Stimulated activated CD4-positive, alpha-beta T cell treated with anti-CD3 and anti-CD28 coated beads, TNF-alpha, amount 100 ng/mL, for 48 hours (primary cell): Measurements from ENCODE around the gene MZT2B.
"Not testable (repeated sequence)": the region's sequence is repeated elsewhere in the genome, so short reads cannot be mapped to it uniquely, and the experiment has no call there.

Experiments
- DNase-seq, 3 donors: peaks; one replicate each; pipeline ENCODE4 v3.0.0-alpha.2; 2020; ENCODE audit warnings: low read depth in 3 of 3

The MZT2B gene

DNA sequence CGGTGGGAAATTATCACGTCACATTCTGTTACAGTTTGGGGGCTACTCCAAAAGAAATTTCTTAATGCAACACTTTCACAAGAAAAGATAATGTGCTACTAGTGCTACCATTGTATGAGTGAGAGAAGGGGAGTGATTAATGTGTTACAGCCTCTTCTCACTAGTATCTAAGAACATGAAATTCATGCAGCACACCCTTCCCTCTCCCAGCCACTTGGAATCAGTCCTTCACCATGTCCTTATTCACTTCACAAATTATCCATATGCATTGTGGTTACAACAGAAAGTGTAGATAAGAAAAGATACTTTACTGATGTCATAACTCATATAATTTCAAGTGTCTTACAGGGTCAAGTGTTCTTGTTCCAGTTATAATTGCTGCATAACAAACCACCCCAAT lies 37.1 kb downstream of the MZT2B start:
- not testable (repeated sequence) for DNase-seq

DNA sequence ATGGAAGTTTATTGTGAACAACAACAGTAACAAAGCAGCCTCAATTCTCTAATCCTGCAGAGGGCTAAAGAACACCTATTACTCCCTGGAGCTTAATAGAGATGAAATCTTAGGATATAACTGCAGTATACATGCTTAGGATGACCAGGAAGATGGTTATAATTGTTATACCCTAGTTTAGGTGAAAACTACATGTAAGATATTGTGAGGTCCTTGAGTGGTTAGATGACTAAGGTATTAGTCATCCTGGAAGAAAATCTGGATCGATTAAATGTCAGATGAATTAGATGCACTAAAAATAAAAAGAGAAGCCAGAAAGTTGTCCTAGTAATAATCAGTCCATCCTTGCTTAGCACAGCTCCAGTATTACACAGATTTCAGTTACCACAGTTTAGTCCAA lies 38.4 kb downstream of the MZT2B start:
- not testable (repeated sequence) for DNase-seq

DNA sequence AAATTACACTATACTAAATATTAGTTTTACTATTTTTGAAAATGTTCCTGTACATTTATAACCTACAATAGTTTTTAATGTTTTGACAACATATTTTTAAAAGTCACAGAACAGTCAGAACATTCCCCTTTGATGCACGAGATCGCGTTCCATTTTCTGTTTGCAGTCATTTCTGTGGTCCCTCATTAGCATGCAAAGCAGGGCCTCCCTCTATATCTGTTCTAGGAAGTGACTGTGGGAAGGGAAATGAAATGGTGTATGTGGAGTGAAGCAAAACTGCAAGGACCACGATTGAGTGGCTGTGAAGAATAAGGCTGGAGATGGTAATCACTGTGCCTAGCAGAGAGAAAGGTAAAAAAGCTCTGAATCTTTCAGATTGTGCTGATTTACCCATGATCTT lies 40.5 kb downstream of the MZT2B start:
- not testable (repeated sequence) for DNase-seq

DNA sequence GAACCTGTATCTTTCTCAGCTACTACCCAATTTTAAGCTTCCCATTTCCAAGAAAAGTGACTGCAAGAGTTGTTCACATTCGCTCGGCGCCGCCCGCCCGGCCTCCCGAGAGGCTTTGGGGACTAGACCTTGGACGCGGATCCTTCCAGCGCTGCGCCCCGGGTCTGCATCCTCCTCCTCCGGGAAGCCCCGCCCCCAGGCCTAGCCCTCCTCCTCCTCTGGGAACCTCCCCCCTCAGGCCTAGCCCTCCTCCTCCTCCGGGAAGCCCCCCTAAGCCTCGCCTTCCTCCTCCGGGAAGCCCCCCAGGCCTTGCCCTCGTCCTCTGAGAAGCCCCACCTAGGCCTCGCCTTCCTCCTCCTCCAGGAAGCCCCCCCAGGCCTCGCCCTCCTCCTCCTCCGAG lies 45.9 kb downstream of the MZT2B start:
- DNase-seq = not testable (repeated sequence)

DNA sequence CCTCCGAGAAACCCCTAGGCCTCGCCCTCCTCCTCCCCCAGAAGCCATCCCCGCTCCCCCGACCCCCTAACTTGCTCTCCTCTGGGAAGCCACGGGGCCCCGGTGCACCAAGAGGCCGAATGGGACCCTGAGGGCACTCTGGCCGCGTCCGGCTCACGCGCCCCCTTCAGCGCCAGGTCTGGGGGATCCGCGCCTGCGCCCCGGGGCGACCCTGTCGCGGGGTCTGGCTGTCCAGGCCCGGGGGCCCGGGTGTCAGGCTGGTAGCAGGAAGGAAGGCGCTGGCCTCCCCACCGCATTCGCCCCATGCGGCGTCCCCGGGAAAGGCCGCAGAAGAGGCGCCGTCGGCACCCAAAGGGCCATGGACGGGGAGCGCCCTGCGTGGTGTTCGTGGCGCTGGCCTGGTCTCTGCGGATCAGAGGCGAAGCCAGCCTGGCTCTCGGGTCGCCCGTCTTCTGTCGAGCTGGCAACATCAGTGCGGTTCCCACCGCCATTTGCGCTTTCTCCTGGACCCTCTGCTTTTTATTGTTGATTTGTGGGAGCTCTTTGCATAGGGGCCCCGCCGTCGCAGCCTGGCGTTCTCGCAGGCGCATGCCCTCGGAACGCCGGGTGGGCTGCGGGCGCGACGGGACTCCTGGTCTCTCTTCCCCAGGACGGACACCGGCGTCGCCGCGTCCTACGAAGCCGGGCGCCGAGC lies 46.6 kb downstream of the MZT2B start:
- DNase-seq = not testable (repeated sequence)

DNA sequence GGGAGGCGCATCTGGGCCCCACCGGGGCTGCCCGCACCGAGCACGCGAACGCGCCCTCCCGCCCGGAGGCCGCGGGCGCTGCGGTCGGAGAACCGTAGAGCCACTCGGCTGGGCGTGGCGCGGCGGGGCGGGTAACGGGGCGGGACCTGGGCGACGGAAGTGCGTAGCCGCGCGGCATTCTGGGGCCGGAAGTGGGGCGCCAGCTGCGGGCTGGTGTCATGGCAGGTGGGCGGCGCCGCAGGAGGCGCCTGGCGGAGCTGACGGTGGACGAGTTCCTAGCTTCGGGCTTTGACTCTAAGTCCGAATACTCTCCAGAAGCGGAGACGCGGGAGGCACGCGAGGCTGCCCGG lies 47.1 kb downstream of the MZT2B start:
- DNase-seq = peak in 1 of 3 donors; percentile 17

DNA sequence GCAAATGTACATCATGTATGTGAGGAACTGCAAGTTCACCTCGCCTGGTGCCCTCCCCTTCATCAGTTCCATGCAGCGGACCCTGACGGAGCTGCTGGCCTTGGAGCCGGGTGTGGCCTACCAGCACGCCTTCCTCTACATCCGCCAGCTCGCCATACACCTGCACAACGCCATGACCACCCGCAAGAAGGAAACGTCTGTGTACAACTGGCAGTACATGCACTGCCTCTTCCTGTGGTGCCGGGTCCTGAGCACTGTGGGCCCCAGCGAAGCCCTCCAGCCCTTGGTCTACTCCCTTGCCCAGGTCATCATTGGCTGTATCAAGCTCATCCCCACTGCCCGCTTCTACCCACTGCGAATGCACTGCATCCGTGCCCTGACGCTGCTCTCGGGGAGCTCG lies 48.3 kb downstream of the MZT2B start:
- not testable (repeated sequence) for DNase-seq

DNA sequence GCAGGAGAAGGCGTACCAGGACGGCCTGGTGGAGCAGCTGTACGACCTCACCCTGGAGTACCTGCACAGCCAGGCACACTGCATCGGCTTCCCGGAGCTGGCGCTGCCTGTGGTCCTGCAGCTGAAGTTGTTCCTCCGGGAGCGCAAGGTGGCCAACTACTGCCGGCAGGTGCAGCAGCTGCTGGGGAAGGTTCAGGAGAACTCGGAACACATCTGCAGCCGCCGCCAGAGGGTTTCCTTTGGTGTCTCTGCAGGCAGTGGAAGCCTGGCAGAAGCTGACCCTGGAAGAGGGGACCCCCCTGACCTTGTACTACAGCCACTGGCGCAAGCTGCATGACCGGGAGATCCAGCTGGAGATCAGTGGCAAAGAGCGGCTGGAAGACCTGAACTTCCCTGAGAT lies 48.8 kb downstream of the MZT2B start:
- DNase-seq = not testable (repeated sequence)

DNA sequence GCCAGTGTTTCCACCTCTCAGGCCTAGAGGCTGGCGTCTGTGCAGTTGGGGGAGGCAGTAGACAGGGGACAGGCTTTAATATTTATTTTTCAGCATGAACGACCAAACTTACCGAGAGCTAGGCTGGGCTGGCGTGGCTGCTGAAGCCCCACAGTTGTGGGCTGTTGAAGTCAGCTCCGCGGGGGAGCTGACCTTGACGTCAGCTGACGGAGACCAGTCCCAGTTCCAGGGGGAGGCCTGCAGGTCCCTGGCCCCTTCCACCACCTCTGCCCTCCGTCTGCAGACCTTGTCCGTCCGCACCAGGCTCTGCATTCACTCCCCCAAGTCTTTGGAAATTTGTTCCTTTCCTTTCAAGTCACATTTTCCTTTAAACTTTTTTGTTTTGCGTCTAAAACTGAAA lies 49.6 kb downstream of the MZT2B start:
- no peak for DNase-seq

DNA sequence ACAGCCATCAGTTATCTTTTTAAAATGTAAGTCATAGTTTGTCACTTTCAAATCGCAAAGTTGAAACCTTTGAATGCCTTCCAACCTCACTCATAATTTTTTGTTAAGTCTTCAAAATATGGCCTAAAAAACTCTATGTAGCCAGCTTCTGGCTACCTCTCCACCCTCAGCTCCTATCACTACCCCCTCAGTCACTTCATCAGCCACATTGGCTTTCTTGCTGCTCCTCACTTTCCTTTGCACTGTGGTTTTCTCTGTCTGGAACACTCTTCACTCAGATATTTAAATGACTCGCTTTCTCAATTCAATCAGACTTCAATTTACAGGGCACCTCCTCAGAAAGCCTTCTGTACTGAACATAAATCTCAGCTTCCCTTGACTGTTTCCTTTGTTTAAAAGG lies 51.0 kb downstream of the MZT2B start:
- not testable (repeated sequence) for DNase-seq

DNA sequence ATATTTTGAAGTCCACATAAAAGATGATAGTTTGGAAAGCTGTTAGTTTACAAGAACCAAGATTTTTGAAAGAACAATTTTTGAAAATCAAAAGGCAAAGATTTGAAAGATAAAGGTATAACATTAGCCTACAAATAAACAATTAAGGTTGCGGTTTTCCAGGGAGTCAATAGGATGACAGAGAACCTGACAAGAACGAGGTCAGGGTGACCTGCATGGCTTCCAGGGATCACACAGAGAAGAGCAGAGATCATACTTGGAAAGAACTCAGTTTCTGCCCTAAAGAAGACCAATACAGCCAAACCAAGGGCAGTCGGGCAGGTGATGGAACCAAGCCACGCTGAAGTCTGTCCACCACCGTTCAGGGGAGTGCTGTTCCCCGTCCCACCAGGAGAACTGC lies 57.5 kb downstream of the MZT2B start:
- not testable (repeated sequence) for DNase-seq
